ENCODE data around the gene SLC45A3. TPM values are rescaled to one million over a fixed set of nuclear protein-coding genes. Genes with fewer than 3 reads are reported as not detected.

SLC45A3 gene
- total and polyA plus RNA-seq, 2 of the 4 experiments (the other 2 are of a cell fraction) = 1.4 to 2.5 TPM

DNA sequence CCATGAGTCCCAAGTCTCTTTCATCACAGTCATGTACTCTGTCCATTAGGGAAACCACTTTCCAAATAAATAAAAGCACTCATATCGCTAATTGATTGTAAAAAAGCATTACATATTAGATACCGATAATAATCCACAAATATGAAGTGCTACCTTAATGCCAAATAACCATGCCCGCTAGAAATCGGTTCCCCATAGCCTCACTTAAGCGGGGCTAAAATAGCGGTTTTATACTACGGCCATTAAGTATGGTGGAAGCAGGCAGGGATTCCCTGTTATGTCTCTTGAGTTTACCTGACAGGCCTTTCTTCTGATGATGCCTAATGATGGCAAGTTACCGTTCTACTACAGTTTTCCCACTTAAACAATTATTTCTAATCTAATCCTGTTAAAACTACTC lies 52.4 kb downstream of the SLC45A3 start:
- no peak overlapping the region for H4K8ac ChIP-seq (ENCODE audit: low read depth in 2 of 2, low read length in 2 of 2)
- no peak overlapping the region for H3K9ac ChIP-seq (ENCODE audit: low read depth, low read length)
- no peak for ATAC-seq (ENCODE audit: low read depth)
- peaks cover 13 to 61% of the 10 kb centered on the region in 2 experiments; a peak in 3 of 4 replicates for H3K79me1 ChIP-seq (ENCODE audit: low read depth in 1 of 2, low read length in 2 of 2)
- H3K23ac ChIP-seq (ENCODE audit: low read depth, low read length) = peak overlapping the region; percentile 45; the same call in 1 of the 2 replicates
- no peak overlapping the region for H2BK120ac ChIP-seq (ENCODE audit: low read depth, low read length)
- no peak overlapping the region for H2BK15ac ChIP-seq (ENCODE audit: low read depth, low read length)
- H3K56ac ChIP-seq (ENCODE audit: extremely low read depth, insufficient read depth, low read length) = no peak overlapping the region
- peaks cover 10% of the 10 kb centered on the region; the same call in 1 of the 2 replicates for H3K9me1 ChIP-seq (ENCODE audit: insufficient read depth, low read length)
- no peak overlapping the region for H3K14ac ChIP-seq (replicated peaks; ENCODE audit: low read depth, low read length)
- H3K36me3 ChIP-seq (ENCODE audit: control insufficient read depth, insufficient read depth, low read length) = peaks cover 9% of the 10 kb centered on the region
- no peaks in the 10 kb centered on the region for H3K9me3 ChIP-seq (ENCODE audit: control insufficient read depth, insufficient read depth, low read length)
- no CpG with 5 or more reads among the region's 8 CpGs for WGBS, 2 experiments (ENCODE audit: extremely low coverage in 2 of 2, insufficient read length in 1 of 2)
- ChIA-PET CTCF (no interaction called here), POLR2A (ENCODE audit: unreplicated experiment) (no interaction called here)
- no peak overlapping the region for H4K5ac ChIP-seq (ENCODE audit: low read depth, low read length)
- no peak overlapping the region for H2BK20ac ChIP-seq (ENCODE audit: low read depth, low read length)
- dilution Hi-C loops (cut with HindIII; ENCODE audit: low sequenced_read_pairs, unreplicated experiment) = no loop called here
- H3K4me1 ChIP-seq (ENCODE audit: control insufficient read depth, insufficient read depth, low read length) = peaks cover 4% of the 10 kb centered on the region
- DNase-seq = no peak
- peaks cover 29% of the 10 kb centered on the region; the same call in 1 of the 2 replicates for H4K20me1 ChIP-seq (ENCODE audit: insufficient read depth, low read length)
- no peak overlapping the region for H2AFZ ChIP-seq (replicated peaks; ENCODE audit: low read length, poor library complexity)
- H3K4me2 ChIP-seq (ENCODE audit: low read depth, low read length) = no peak overlapping the region
- no peak overlapping the region for H2AK5ac ChIP-seq (ENCODE audit: low read depth, low read length)
- H3K27me3 ChIP-seq (ENCODE audit: control insufficient read depth, insufficient read depth, low read length) = no peaks in the 10 kb centered on the region
- no peak overlapping the region for H3K18ac ChIP-seq (ENCODE audit: low read depth, low read length)
- no peak overlapping the region for H4K91ac ChIP-seq (ENCODE audit: insufficient read depth, low read depth, low read length)
- H3K27ac ChIP-seq (ENCODE audit: insufficient read depth, low read length) = no peak overlapping the region
- in situ Hi-C loops (cut with MboI; ENCODE audit: low sequenced_read_pairs) = no loop called here
- no peak overlapping the region for H3K4me3 ChIP-seq (ENCODE audit: insufficient read depth, low read depth, low read length)
- no peak for TF ChIP-seq CHD1 (IDR thresholded peaks at IDR 0.05; ENCODE audit: low read depth, low read length)
- TF ChIP-seq MAFK (IDR thresholded peaks at IDR 0.05; ENCODE audit: low read depth, low read length) = no peak
- TF ChIP-seq, protein P1, sequence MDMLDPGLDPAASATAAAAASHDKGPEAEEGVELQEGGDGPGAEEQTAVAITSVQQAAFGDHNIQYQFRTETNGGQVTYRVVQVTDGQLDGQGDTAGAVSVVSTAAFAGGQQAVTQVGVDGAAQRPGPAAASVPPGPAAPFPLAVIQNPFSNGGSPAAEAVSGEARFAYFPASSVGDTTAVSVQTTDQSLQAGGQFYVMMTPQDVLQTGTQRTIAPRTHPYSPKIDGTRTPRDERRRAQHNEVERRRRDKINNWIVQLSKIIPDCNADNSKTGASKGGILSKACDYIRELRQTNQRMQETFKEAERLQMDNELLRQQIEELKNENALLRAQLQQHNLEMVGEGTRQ (IDR thresholded peaks at IDR 0.05; ENCODE audit: low read depth, low read length) = no peak
- TF ChIP-seq NFE2L2 (IDR thresholded peaks at IDR 0.05; ENCODE audit: low read depth, low read length) = no peak
- TF ChIP-seq POLR2A (IDR thresholded peaks at IDR 0.05; ENCODE audit: low read depth, low read length) = no peak
- TF ChIP-seq RFX5 (IDR thresholded peaks at IDR 0.05; ENCODE audit: low read depth, low read length) = no peak
- no peak for TF ChIP-seq MAZ (IDR thresholded peaks at IDR 0.05; ENCODE audit: borderline replicate concordance, low read depth, low read length)
- TF ChIP-seq BHLHE40 (IDR thresholded peaks at IDR 0.05; ENCODE audit: low read depth, low read length) = no peak
- TF ChIP-seq, protein P2, sequence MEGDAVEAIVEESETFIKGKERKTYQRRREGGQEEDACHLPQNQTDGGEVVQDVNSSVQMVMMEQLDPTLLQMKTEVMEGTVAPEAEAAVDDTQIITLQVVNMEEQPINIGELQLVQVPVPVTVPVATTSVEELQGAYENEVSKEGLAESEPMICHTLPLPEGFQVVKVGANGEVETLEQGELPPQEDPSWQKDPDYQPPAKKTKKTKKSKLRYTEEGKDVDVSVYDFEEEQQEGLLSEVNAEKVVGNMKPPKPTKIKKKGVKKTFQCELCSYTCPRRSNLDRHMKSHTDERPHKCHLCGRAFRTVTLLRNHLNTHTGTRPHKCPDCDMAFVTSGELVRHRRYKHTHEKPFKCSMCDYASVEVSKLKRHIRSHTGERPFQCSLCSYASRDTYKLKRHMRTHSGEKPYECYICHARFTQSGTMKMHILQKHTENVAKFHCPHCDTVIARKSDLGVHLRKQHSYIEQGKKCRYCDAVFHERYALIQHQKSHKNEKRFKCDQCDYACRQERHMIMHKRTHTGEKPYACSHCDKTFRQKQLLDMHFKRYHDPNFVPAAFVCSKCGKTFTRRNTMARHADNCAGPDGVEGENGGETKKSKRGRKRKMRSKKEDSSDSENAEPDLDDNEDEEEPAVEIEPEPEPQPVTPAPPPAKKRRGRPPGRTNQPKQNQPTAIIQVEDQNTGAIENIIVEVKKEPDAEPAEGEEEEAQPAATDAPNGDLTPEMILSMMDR (conservative IDR thresholded peaks at IDR 0.05; ENCODE audit: low read depth, low read length) = no peak
- no peak for TF ChIP-seq SMC3 (IDR thresholded peaks at IDR 0.05; ENCODE audit: low read depth, low read length)
- TF ChIP-seq RCOR1 (IDR thresholded peaks at IDR 0.05; ENCODE audit: insufficient replicate concordance, low read length) = no peak
- TF ChIP-seq, protein P3, sequence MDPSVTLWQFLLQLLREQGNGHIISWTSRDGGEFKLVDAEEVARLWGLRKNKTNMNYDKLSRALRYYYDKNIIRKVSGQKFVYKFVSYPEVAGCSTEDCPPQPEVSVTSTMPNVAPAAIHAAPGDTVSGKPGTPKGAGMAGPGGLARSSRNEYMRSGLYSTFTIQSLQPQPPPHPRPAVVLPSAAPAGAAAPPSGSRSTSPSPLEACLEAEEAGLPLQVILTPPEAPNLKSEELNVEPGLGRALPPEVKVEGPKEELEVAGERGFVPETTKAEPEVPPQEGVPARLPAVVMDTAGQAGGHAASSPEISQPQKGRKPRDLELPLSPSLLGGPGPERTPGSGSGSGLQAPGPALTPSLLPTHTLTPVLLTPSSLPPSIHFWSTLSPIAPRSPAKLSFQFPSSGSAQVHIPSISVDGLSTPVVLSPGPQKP (IDR thresholded peaks at IDR 0.05; ENCODE audit: borderline replicate concordance, low read depth, low read length) = no peak
- TF ChIP-seq CEBPB (IDR thresholded peaks at IDR 0.05; ENCODE audit: low read depth, low read length) = no peak
- TF ChIP-seq FOS (IDR thresholded peaks at IDR 0.05; ENCODE audit: low read depth, low read length) = no peak
- TF ChIP-seq MXI1 (IDR thresholded peaks at IDR 0.05; ENCODE audit: borderline replicate concordance, low read depth, low read length) = no peak
- no peak for TF ChIP-seq RAD21 (IDR thresholded peaks at IDR 0.05; ENCODE audit: low read length)
- H3K4ac ChIP-seq (ENCODE audit: low read depth, low read length) = no peak overlapping the region
- H2BK5ac ChIP-seq (ENCODE audit: low read depth, low read length, poor library complexity, severe bottlenecking) = no peak overlapping the region
- intact Hi-C loops (cut with micrococcal nuclease) = no loop called here
- H2AK9ac ChIP-seq (replicated peaks; ENCODE audit: low read depth, low read length, poor library complexity) = no peak overlapping the region
- BruUV-seq (replicated peaks) = no TSS peak

Measured in IMR-90 (cell line).